Renal pelvis (tissue), 4 donors: ENCODE measurements around the gene ZNRF3. TPM values are rescaled to one million over a fixed set of nuclear protein-coding genes. Genes with fewer than 3 reads are reported as not detected.
A peak's percentile ranks its signal among the peaks of the same experiment; 100 is the strongest.
"Not testable (repeated sequence)": the region's sequence is repeated elsewhere in the genome, so short reads cannot be mapped to it uniquely, and the experiment has no call there.

ENCODE experiments used
- DNase-seq: peaks from one replicate; pipeline ENCODE4 v3.0.0-alpha.2; 2013
- polyA plus RNA-seq, 3 donors: library from polyadenylated mRNA; unstranded; fragments of 120-200 nt; gene quantifications; one replicate each; pipeline ENCODE4 v1.2.1, GENCODE V29; 2013; ENCODE audit not compliant: insufficient read length in 3 of 3

Gene ZNRF3
- polyA plus RNA-seq, 3 donors, result 28.2 to 32.2 (median 31.5) TPM

GRCh38 chr22:29030618-29031226, 147.3 kb downstream of the ZNRF3 start:
- peak; percentile 93 for DNase-seq

GRCh38 chr22:29031227-29032011, 148.0 kb downstream of the ZNRF3 start:
- DNase-seq, result peak; percentile 83

- no peak for DNase-seq
These were observed 148.7 kb downstream of the ZNRF3 start for GRCh38 chr22:29032014-29032475.

GRCh38 chr22:29032584-29032983, 149.2 kb downstream of the ZNRF3 start:
- no peak for DNase-seq

GRCh38 chr22:29037340-29037932, 154.1 kb downstream of the ZNRF3 start:
- DNase-seq, result no peak

GRCh38 chr22:29039148-29039547, 155.8 kb downstream of the ZNRF3 start:
- DNase-seq, result no peak

- DNase-seq, result not testable (repeated sequence)
These were observed 156.3 kb downstream of the ZNRF3 start for GRCh38 chr22:29039684-29040083.

GRCh38 chr22:29040385-29041275, 157.3 kb downstream of the ZNRF3 start:
- peak; percentile 82 for DNase-seq

- no peak for DNase-seq
These were observed 158.0 kb downstream of the ZNRF3 start for GRCh38 chr22:29041408-29041807.

GRCh38 chr22:29043906-29044575, 160.7 kb downstream of the ZNRF3 start:
- no peak for DNase-seq

- no peak for DNase-seq
These were observed 161.3 kb downstream of the ZNRF3 start for GRCh38 chr22:29044657-29045176.

GRCh38 chr22:29048822-29049654, 165.7 kb downstream of the ZNRF3 start:
- no peak for DNase-seq

GRCh38 chr22:29049655-29050263, 166.4 kb downstream of the ZNRF3 start:
- no peak for DNase-seq

GRCh38 chr22:29050457-29050856, 167.1 kb downstream of the ZNRF3 start:
- DNase-seq, result no peak

- no peak for DNase-seq
These were observed 169.8 kb downstream of the ZNRF3 start for GRCh38 chr22:29053048-29053702.

- no peak for DNase-seq
These were observed 170.9 kb downstream of the ZNRF3 start for GRCh38 chr22:29054251-29054767.

- no peak for DNase-seq
These were observed 171.9 kb downstream of the ZNRF3 start for GRCh38 chr22:29055192-29055830.

- no peak for DNase-seq
These were observed 173.1 kb downstream of the ZNRF3 start for GRCh38 chr22:29056472-29056871.
